ENCODE results near the gene CACNA1B.

CACNA1B gene

GRCh38 chr9:138098908-138099791 is 221.6 kb downstream of the CACNA1B start:
- Histone ChIP-seq H2AFZ (ENCODE audit: low read length) (no peak overlapping the region), H3K9me3 (replicated peaks; ENCODE audit: insufficient read depth, low read length) (no peaks in the 10 kb centered on the region), H3K27ac (ENCODE audit: low read length) (no peak overlapping the region), H4K20me1 (ENCODE audit: insufficient read depth, low read length) (no peaks in the 10 kb centered on the region), H3K9ac (ENCODE audit: low read length) (no peak overlapping the region), H3K4me2 (ENCODE audit: low read depth, low read length) (no peak overlapping the region), H3K9me2 (replicated peaks; ENCODE audit: insufficient read depth, low read length) (no peaks in the 10 kb centered on the region), H3F3A (ENCODE audit: insufficient read depth, low read length) (no peaks in the 10 kb centered on the region), H3K27me3 (replicated peaks; ENCODE audit: insufficient read depth, low read length) (peaks cover 67% of the 10 kb centered on the region), H3K4me1 (ENCODE audit: low read length) (no peaks in the 10 kb centered on the region), H3K36me3 (replicated peaks; ENCODE audit: insufficient read depth, low read length) (no peaks in the 10 kb centered on the region), H3K79me2 (ENCODE audit: low read length) (no peaks in the 10 kb centered on the region), H3K4me3 (ENCODE audit: low read length) (no peak overlapping the region)
- TF ChIP-seq CTCF (IDR thresholded peaks at IDR 0.05; ENCODE audit: low read length) = no peak
- TF ChIP-seq EZH2phosphoT487 (IDR thresholded peaks at IDR 0.05; ENCODE audit: low read length) = no peak
- no peak for TF ChIP-seq EZH2 (optimal IDR thresholded peaks at IDR 0.05; ENCODE audit: low read depth, low read length)
- no peak for DNase-seq

GRCh38 chr9:138099803-138100598 is 222.4 kb downstream of the CACNA1B start:
- no peak overlapping the region for H3K9ac ChIP-seq (ENCODE audit: low read length)
- TF ChIP-seq EZH2phosphoT487 (IDR thresholded peaks at IDR 0.05; ENCODE audit: low read length) = no peak
- TF ChIP-seq EZH2 (optimal IDR thresholded peaks at IDR 0.05; ENCODE audit: low read depth, low read length) = no peak
- no peak for TF ChIP-seq CTCF (IDR thresholded peaks at IDR 0.05; ENCODE audit: low read length)
- no peak for DNase-seq
- peaks cover 68% of the 10 kb centered on the region for H3K27me3 ChIP-seq (replicated peaks; ENCODE audit: insufficient read depth, low read length)
- H3K4me2 ChIP-seq (ENCODE audit: low read depth, low read length) = no peak overlapping the region
- H3K4me3 ChIP-seq (ENCODE audit: low read length) = no peak overlapping the region
- no peaks in the 10 kb centered on the region for H3K9me3 ChIP-seq (replicated peaks; ENCODE audit: insufficient read depth, low read length)
- H3K4me1 ChIP-seq (ENCODE audit: low read length) = no peaks in the 10 kb centered on the region
- H4K20me1 ChIP-seq (ENCODE audit: insufficient read depth, low read length) = no peaks in the 10 kb centered on the region
- no peaks in the 10 kb centered on the region for H3K9me2 ChIP-seq (replicated peaks; ENCODE audit: insufficient read depth, low read length)
- no peak overlapping the region for H3K27ac ChIP-seq (ENCODE audit: low read length)
- H3K79me2 ChIP-seq (ENCODE audit: low read length) = no peaks in the 10 kb centered on the region
- no peak overlapping the region for H2AFZ ChIP-seq (ENCODE audit: low read length)
- H3K36me3 ChIP-seq (replicated peaks; ENCODE audit: insufficient read depth, low read length) = no peaks in the 10 kb centered on the region
- H3F3A ChIP-seq (ENCODE audit: insufficient read depth, low read length) = no peaks in the 10 kb centered on the region

GRCh38 chr9:138100711-138101350 is 223.2 kb downstream of the CACNA1B start:
- Histone ChIP-seq H3K9me3 (replicated peaks; ENCODE audit: insufficient read depth, low read length) (no peaks in the 10 kb centered on the region), H3K4me2 (ENCODE audit: low read depth, low read length) (no peak overlapping the region), H3K4me1 (ENCODE audit: low read length) (no peaks in the 10 kb centered on the region), H3K9ac (ENCODE audit: low read length) (no peak overlapping the region), H3K79me2 (ENCODE audit: low read length) (no peaks in the 10 kb centered on the region), H3K36me3 (replicated peaks; ENCODE audit: insufficient read depth, low read length) (no peaks in the 10 kb centered on the region), H3K27ac (ENCODE audit: low read length) (no peak overlapping the region), H3K27me3 (replicated peaks; ENCODE audit: insufficient read depth, low read length) (peaks cover 69% of the 10 kb centered on the region), H4K20me1 (ENCODE audit: insufficient read depth, low read length) (no peaks in the 10 kb centered on the region), H2AFZ (ENCODE audit: low read length) (no peak overlapping the region), H3K4me3 (ENCODE audit: low read length) (no peak overlapping the region), H3F3A (ENCODE audit: insufficient read depth, low read length) (no peaks in the 10 kb centered on the region), H3K9me2 (replicated peaks; ENCODE audit: insufficient read depth, low read length) (no peaks in the 10 kb centered on the region)
- TF ChIP-seq EZH2 (optimal IDR thresholded peaks at IDR 0.05; ENCODE audit: low read depth, low read length) (no peak), CTCF (IDR thresholded peaks at IDR 0.05; ENCODE audit: low read length) (no peak; the same call in 1 of the 2 replicates), EZH2phosphoT487 (IDR thresholded peaks at IDR 0.05; ENCODE audit: low read length) (no peak)
- no peak for DNase-seq
